K562 (cell line): ENCODE data around the gene NDUFV3. TPM values are rescaled to one million over a fixed set of nuclear protein-coding genes. Genes with fewer than 3 reads are reported as not detected.
A peak's percentile ranks its signal among the peaks of the same experiment; 100 is the strongest.

Experiments used
- ATF6 ChIP-seq: sonication (generic); formaldehyde crosslinking; IDR thresholded peaks from 2 replicates; pipeline ENCODE4 v1.4.0; 2020; ENCODE audit warnings: mild to moderate bottlenecking, missing genetic modification reagents
- CBX1 ChIP-seq: sonication (generic); IDR thresholded peaks from 2 replicates; pipeline ENCODE4 v1.6.1; 2016; ENCODE audit warnings: antibody characterized with exemption, low read depth, mild to moderate bottlenecking
- CHD7 ChIP-seq: fragments of 200-600 bp; sonication (generic); IDR thresholded peaks from one replicate; pipeline ENCODE4 v1.6.1; 2012; ENCODE audit warnings: mild to moderate bottlenecking, low read depth, low read length, inconsistent platforms
- E2F1 ChIP-seq: sonication (generic); formaldehyde crosslinking; IDR thresholded peaks from 2 replicates; pipeline ENCODE4 v1.8.1; 2023; ENCODE audit warnings: mild to moderate bottlenecking, missing genetic modification reagents, moderate library complexity
- EGR1 ChIP-seq: fragments of 450-650 bp; conservative IDR thresholded peaks from 2 replicates; pipeline ENCODE4 v1.6.1; 2017; ENCODE audit warnings: mild to moderate bottlenecking
- KLF6 ChIP-seq: fragments of 250-450 bp; sonication (Bioruptor Pico); IDR thresholded peaks from 2 replicates; pipeline ENCODE4 v1.4.0; 2020; ENCODE audit warnings: mild to moderate bottlenecking, moderate library complexity, borderline replicate concordance
- SRF ChIP-seq, 2 experiments: fragments of 250-450, 450-650 bp in 1 of 2; sonication (Bioruptor Pico) in 1 of 2; sonication (generic) in 1 of 2; formaldehyde crosslinking; IDR thresholded peaks; 2 replicates each; pipeline versions ENCODE4 v1.5.0 to v1.5.1; 2020 to 2022; ENCODE audit warnings: mild to moderate bottlenecking in 1 of 2, missing genetic modification reagents in 1 of 2
- ZNF134 ChIP-seq: fragments of 250-450 bp; sonication (Bioruptor Pico); conservative IDR thresholded peaks from 2 replicates; pipeline ENCODE4 v1.4.0; 2020
- ZNF224 ChIP-seq: sonication (generic); formaldehyde crosslinking; IDR thresholded peaks from 2 replicates; pipeline ENCODE4 v1.8.0; 2022; ENCODE audit warnings: mild to moderate bottlenecking, missing genetic modification reagents
- ZNF263 ChIP-seq: sonication (generic); formaldehyde crosslinking; IDR thresholded peaks from 2 replicates; pipeline ENCODE4 v1.8.0; 2022; ENCODE audit warnings: mild to moderate bottlenecking, missing genetic modification reagents, borderline replicate concordance
- ZNF445 ChIP-seq: fragments of 250-450 bp; sonication (Bioruptor Pico); IDR thresholded peaks from 2 replicates; pipeline ENCODE4 v1.4.0; 2020; ENCODE audit warnings: low read depth, mild to moderate bottlenecking, moderate library complexity
- ZNF76 ChIP-seq: fragments of 250-450 bp; sonication (Bioruptor Pico); IDR thresholded peaks from 2 replicates; pipeline ENCODE4 v1.4.0; 2020; ENCODE audit warnings: mild to moderate bottlenecking, moderate library complexity, borderline replicate concordance
- polyA plus RNA-seq, 8 experiments: library from polyadenylated mRNA; depleted of rRNA in 4 of 8; stranded (reverse) in 5 of 8; unstranded in 3 of 8; fragments of >200 nt; fragmentation: Nextera tagmentation in 2 of 8; fragmentation: Illumina TruSeq in 1 of 8; extraction: Ambion mirVana in 2 of 8; extraction: Trizol in 1 of 8; gene quantifications; 2 replicates each; pipeline versions ENCODE4 v1.2.1 to v1.2.3, GENCODE V29; 2011 to 2014; ENCODE audit warnings: inconsistent platforms in 1 of 8, missing spikeins in 1 of 8
- total RNA-seq, 7 experiments: library from RNA; depleted of rRNA in 6 of 7; stranded (reverse); fragments of >200 nt in 6 of 7; fragmentation: Illumina TruSeq in 2 of 7; extraction: Trizol in 2 of 7; gene quantifications; 2 replicates each; pipeline versions ENCODE4 v1.2.1 to v1.2.3, GENCODE V29; 2011 to 2021; ENCODE audit warnings: low replicate concordance in 1 of 7

Gene NDUFV3
- total and polyA plus RNA-seq, 9 of the 15 experiments (the other 6 are each of a cell fraction or from before 2014, with no cell fraction given), result 19.1 to 87.8 (median 74.3) TPM

GRCh38 chr21:42892931-42893755 lies at the start of gene NDUFV3 (continued):
- peak; percentile 16 to 81; a peak in 2 of 4 replicates for TF ChIP-seq SRF (CRISPR knock-in tag; IDR thresholded peaks at IDR 0.05)
- TF ChIP-seq ZNF134 (CRISPR knock-in tag), result no peak
- peak; percentile 65; the same call in 1 of the 2 replicates for TF ChIP-seq E2F1 (CRISPR knock-in tag)
- no peak for TF ChIP-seq ZNF224 (CRISPR knock-in tag)
- TF ChIP-seq ZNF263, result peak; percentile 33; the same call in 1 of the 2 replicates
- no peak for TF ChIP-seq ZNF445 (CRISPR knock-in tag)
- TF ChIP-seq ATF6, result peak; percentile 27; the same call in 1 of the 2 replicates
- TF ChIP-seq KLF6, result no peak
- TF ChIP-seq ZNF76, result 0 out of 2 replicates have a peak, but pooled peaks have one; percentile 37
- TF ChIP-seq CBX1, result peak; percentile 94
- peak; percentile 93 for TF ChIP-seq EGR1
- TF ChIP-seq CHD7, result no peak
